HG03521 (cell line): ENCODE measurements around the gene ATG2A.

Source experiments
- ATAC-seq: cut with Tn5 transposase; IDR thresholded peaks from one replicate; pipeline ENCODE4 v1.9.1; 2021; ENCODE audit warnings: mild to moderate bottlenecking, moderate library complexity; ENCODE audit not compliant: unreplicated experiment

ATG2A gene

GRCh38 chr11:64905516-64906313 lies 11.3 kb downstream of the ATG2A start:
- no peak for ATAC-seq

- no peak for ATAC-seq
Observed at GRCh38 chr11:64903291-64903833, 13.6 kb downstream of the ATG2A start.

- no peak for ATAC-seq
Observed at GRCh38 chr11:64902102-64902900, 14.7 kb downstream of the ATG2A start.

- no peak for ATAC-seq
Observed at GRCh38 chr11:64900774-64901173, 16.2 kb downstream of the ATG2A start.

- no peak for ATAC-seq
Observed at GRCh38 chr11:64900263-64900678, 16.7 kb downstream of the ATG2A start.

- ATAC-seq: no peak
Observed at GRCh38 chr11:64898541-64898940, 18.5 kb downstream of the ATG2A start.

GRCh38 chr11:64898076-64898445 lies 18.9 kb downstream of the ATG2A start:
- no peak for ATAC-seq

- no peak for ATAC-seq
Observed at GRCh38 chr11:64897381-64898075, 19.5 kb downstream of the ATG2A start.

- no peak for ATAC-seq
Observed at GRCh38 chr11:64896448-64897022, 20.5 kb downstream of the ATG2A start.

GRCh38 chr11:64894812-64895452 lies 22.1 kb downstream of the ATG2A start:
- no peak for ATAC-seq

- no peak for ATAC-seq
Observed at GRCh38 chr11:64894070-64894811, 22.8 kb downstream of the ATG2A start.

- ATAC-seq: no peak
Observed at GRCh38 chr11:64893194-64894069, 23.6 kb downstream of the ATG2A start.

- ATAC-seq: no peak
Observed at GRCh38 chr11:64892838-64893193, 24.2 kb downstream of the ATG2A start.

GRCh38 chr11:64892411-64892831 lies 24.6 kb downstream of the ATG2A start:
- no peak for ATAC-seq

GRCh38 chr11:64891880-64892279 lies 25.1 kb downstream of the ATG2A start:
- ATAC-seq: no peak

- ATAC-seq: no peak
Observed at GRCh38 chr11:64891215-64891848, 25.7 kb downstream of the ATG2A start.

- ATAC-seq: no peak
Observed at GRCh38 chr11:64890522-64890939, 26.5 kb downstream of the ATG2A start.
